Activated B cell treated with CpG ODN at 0.5 μM for 24 hours (primary cell): ENCODE data around the gene LSAMP. TPM values are rescaled to one million over a fixed set of nuclear protein-coding genes. Genes with fewer than 3 reads are reported as not detected.

ENCODE experiments used
- ATAC-seq: fragments of 200-7000 bp; cut with Tn5 transposase; one replicate; pipeline ENCODE4 v1.10.0; 2021; ENCODE audit warnings: low read depth, mild to moderate bottlenecking, moderate library complexity
- CTCF ChIA-PET: fragments of 350-600 bp; sonication (Branson Sonifier 250); formaldehyde crosslinking; loops from one replicate; lab custom pipeline; 2021; ENCODE audit warnings: antibody characterized with exemption; lab: Charles Lee
- POLR2A ChIA-PET: fragments of 350-600 bp; sonication (Branson Sonifier 250); formaldehyde crosslinking; loops from one replicate; lab custom pipeline; 2021; ENCODE audit warnings: antibody characterized with exemption; lab: Charles Lee
- DNase-seq: peaks from one replicate; pipeline ENCODE4 v3.0.0; 2022
- H3K27ac Mint-ChIP-seq: one replicate; pipeline ENCODE4 v1.8.0; 2020; ENCODE audit warnings: mixed read lengths
- H3K27me3 Mint-ChIP-seq: one replicate; pipeline ENCODE4 v1.8.0; 2021; ENCODE audit warnings: mixed read lengths
- H3K36me3 Mint-ChIP-seq: one replicate; pipeline ENCODE4 v1.8.0; 2021; ENCODE audit warnings: low read depth, mixed read lengths
- H3K4me1 Mint-ChIP-seq: one replicate; pipeline ENCODE4 v1.8.0; 2021; ENCODE audit warnings: mixed read lengths
- H3K4me3 Mint-ChIP-seq: one replicate; pipeline ENCODE4 v1.8.0; 2020; ENCODE audit warnings: mild to moderate bottlenecking, mixed read lengths
- H3K9me3 Mint-ChIP-seq: one replicate; pipeline ENCODE4 v1.8.0; 2020; ENCODE audit warnings: mixed read lengths
- intact Hi-C: fragments of 100-400 bp; cut with micrococcal nuclease; formaldehyde crosslinking; loops from one replicate; pipeline ENCODE4 v1.15.1; 2024
- total RNA-seq: library from RNA; stranded (reverse); gene quantifications from 2 replicates; pipeline ENCODE4 v1.2.3, GENCODE V29; 2022
- TF ChIP-seq, protein P1 (sequence below): fragments of 200-600 bp; IDR thresholded peaks from one replicate; pipeline ENCODE4 v1.8.0; 2022; ENCODE audit warnings: antibody characterized with exemption, mild to moderate bottlenecking

LSAMP gene
- total RNA-seq, 1 donor from 2014 or later, result 0.16 TPM

DNA sequence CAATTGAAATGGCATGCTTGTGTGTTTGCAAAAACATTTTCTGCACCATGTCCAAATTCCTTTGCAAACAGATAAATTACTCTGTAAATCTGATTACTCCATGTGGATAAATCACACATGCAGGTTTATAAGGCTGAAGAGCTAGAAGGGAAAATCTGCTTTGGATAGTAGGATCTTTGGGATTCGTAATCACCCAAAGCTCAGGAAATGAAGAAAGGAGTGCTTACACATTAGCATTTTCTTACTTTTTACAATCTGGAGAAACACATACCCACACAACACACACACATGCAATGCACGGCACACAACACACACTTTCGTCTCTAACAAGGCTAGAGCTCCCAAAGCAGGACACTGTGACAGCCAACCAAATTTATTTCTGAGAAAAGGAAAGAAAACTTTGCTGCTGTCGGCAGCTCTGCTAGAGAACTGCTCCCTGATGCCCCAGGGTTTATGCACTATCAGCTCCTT is 2.1 kb downstream of the LSAMP start:
- TF ChIP-seq, protein P1, sequence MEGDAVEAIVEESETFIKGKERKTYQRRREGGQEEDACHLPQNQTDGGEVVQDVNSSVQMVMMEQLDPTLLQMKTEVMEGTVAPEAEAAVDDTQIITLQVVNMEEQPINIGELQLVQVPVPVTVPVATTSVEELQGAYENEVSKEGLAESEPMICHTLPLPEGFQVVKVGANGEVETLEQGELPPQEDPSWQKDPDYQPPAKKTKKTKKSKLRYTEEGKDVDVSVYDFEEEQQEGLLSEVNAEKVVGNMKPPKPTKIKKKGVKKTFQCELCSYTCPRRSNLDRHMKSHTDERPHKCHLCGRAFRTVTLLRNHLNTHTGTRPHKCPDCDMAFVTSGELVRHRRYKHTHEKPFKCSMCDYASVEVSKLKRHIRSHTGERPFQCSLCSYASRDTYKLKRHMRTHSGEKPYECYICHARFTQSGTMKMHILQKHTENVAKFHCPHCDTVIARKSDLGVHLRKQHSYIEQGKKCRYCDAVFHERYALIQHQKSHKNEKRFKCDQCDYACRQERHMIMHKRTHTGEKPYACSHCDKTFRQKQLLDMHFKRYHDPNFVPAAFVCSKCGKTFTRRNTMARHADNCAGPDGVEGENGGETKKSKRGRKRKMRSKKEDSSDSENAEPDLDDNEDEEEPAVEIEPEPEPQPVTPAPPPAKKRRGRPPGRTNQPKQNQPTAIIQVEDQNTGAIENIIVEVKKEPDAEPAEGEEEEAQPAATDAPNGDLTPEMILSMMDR, result no peak
- H3K36me3 Mint-ChIP-seq, result no peaks in the 10 kb centered on the region
- peaks cover 3% of the 10 kb centered on the region for H3K9me3 Mint-ChIP-seq
- H3K27me3 Mint-ChIP-seq, result peaks cover 2% of the 10 kb centered on the region
- DNase-seq, result no peak
- ATAC-seq, result no peak
- intact Hi-C loops, result no loop called here
- no peak overlapping the region for H3K27ac Mint-ChIP-seq
- CTCF ChIA-PET, result no interaction called here
- H3K4me1 Mint-ChIP-seq, result no peaks in the 10 kb centered on the region
- no peak overlapping the region for H3K4me3 Mint-ChIP-seq
- POLR2A ChIA-PET, result no interaction called here

- H3K4me1 Mint-ChIP-seq, result no peaks in the 10 kb centered on the region
- DNase-seq (no peak), ATAC-seq (no peak)
- H3K36me3 Mint-ChIP-seq, result no peaks in the 10 kb centered on the region
- no peak overlapping the region for H3K27ac Mint-ChIP-seq
- H3K4me3 Mint-ChIP-seq, result no peak overlapping the region
- TF ChIP-seq, protein P1, result no peak
- intact Hi-C loops, result no loop called here
- H3K9me3 Mint-ChIP-seq, result peaks cover 3% of the 10 kb centered on the region
- CTCF ChIA-PET, result no interaction called here
- POLR2A ChIA-PET, result no interaction called here
- H3K27me3 Mint-ChIP-seq, result peaks cover 2% of the 10 kb centered on the region
These were observed 2.8 kb downstream of the LSAMP start for GRCh38 chr3:116442331-116443021.

- Mint-ChIP-seq H3K4me3 (no peak overlapping the region), H3K4me1 (no peaks in the 10 kb centered on the region), H3K27ac (no peak overlapping the region), H3K36me3 (no peaks in the 10 kb centered on the region), H3K27me3 (peaks cover 2% of the 10 kb centered on the region), H3K9me3 (peaks cover 3% of the 10 kb centered on the region)
- ATAC-seq (no peak), DNase-seq (no peak)
- TF ChIP-seq, protein P1, result no peak
- POLR2A ChIA-PET, result no interaction called here
- intact Hi-C loops, result no loop called here
- CTCF ChIA-PET, result no interaction called here
These were observed 3.6 kb downstream of the LSAMP start for GRCh38 chr3:116441652-116442051.

- no peak for ATAC-seq
- intact Hi-C loops, result no loop called here
These were observed 5.1 kb downstream of the LSAMP start for GRCh38 chr3:116440196-116440595.

DNA sequence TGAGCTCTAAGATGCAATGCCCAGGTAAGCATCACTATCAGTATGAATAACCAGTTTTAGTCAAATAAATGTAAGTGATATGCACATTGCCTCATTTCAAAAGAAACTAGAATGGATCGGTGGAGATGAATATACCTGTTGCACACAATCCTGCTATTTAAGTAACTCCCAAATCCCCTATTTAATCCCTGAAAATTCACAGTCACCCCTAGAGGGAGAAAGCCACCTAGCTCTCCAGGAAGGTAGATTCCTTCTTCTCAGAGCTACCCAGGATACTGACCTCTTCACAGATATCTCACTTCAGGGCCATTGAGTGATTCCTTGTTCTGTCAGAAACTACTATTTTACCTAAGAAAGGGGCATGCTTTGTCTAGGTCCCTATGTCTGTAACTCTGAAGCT is 11.7 kb downstream of the LSAMP start:
- Mint-ChIP-seq H3K4me3 (no peak overlapping the region), H3K9me3 (peaks cover 2% of the 10 kb centered on the region), H3K36me3 (no peaks in the 10 kb centered on the region), H3K4me1 (no peaks in the 10 kb centered on the region), H3K27ac (no peak overlapping the region), H3K27me3 (no peaks in the 10 kb centered on the region)
- no peak for DNase-seq
- TF ChIP-seq, protein P1, result no peak
- ChIA-PET CTCF (no interaction called here), POLR2A (no interaction called here)
- intact Hi-C loops, result no loop called here
- no peak for ATAC-seq

More at GRCh38 chr3:116440196-116440595, 5.1 kb downstream of the LSAMP start:
- no peaks in the 10 kb centered on the region for H3K4me1 Mint-ChIP-seq
- POLR2A ChIA-PET, result no interaction called here
- DNase-seq, result no peak
- H3K27me3 Mint-ChIP-seq, result no peaks in the 10 kb centered on the region
- no peaks in the 10 kb centered on the region for H3K36me3 Mint-ChIP-seq
- no peak overlapping the region for H3K27ac Mint-ChIP-seq
- peaks cover 2% of the 10 kb centered on the region for H3K9me3 Mint-ChIP-seq
- TF ChIP-seq, protein P1, result no peak
- H3K4me3 Mint-ChIP-seq, result no peak overlapping the region
- CTCF ChIA-PET, result no interaction called here
